AG04450 (cell line): ENCODE data around the gene WDR64. TPM values are rescaled to one million over a fixed set of nuclear protein-coding genes. Genes with fewer than 3 reads are reported as not detected.

ENCODE experiments used
- CTCF ChIA-PET: fragments of 300-600, 350-600 bp; formaldehyde crosslinking; extraction: SDS; loops from one replicate; lab custom pipeline; 2022; ENCODE audit warnings: antibody characterized with exemption, inconsistent platforms; lab: Charles Lee
- POLR2A ChIA-PET: fragments of 350-600 bp; formaldehyde crosslinking; extraction: SDS; loops from one replicate; lab custom pipeline; 2021; ENCODE audit warnings: antibody characterized with exemption, inconsistent platforms; lab: Yijun Ruan, JAX
- DNase-seq: peaks from one replicate; pipeline ENCODE4 v3.0.0-alpha.2; 2011; ENCODE audit warnings: low read depth, low spot score
- H3K27ac ChIP-seq: one replicate; pipeline ENCODE4 v1.5.1; 2012; ENCODE audit warnings: low read depth, low read length, control low read depth
- H3K27me3 ChIP-seq: one replicate; pipeline ENCODE4 v1.6.0; 2012; ENCODE audit warnings: low read length; ENCODE audit not compliant: control insufficient read depth, insufficient read depth
- H3K4me3 ChIP-seq: 2 replicates; pipeline ENCODE4 v1.5.1; 2011; ENCODE audit warnings: mild to moderate bottlenecking, low read depth, low read length, control low read depth
- H3K9me3 ChIP-seq: 2 replicates; pipeline ENCODE4 v1.5.1; 2012; ENCODE audit warnings: low read length; ENCODE audit not compliant: control insufficient read depth, insufficient read depth
- CTCF ChIP-seq: IDR thresholded peaks from 2 replicates; pipeline ENCODE4 v1.5.1; 2011; ENCODE audit warnings: low read depth, low read length, control low read depth, inconsistent platforms
- polyA plus RNA-seq: library from polyadenylated mRNA; depleted of rRNA; stranded (reverse); fragments of >200 nt; gene quantifications from 2 replicates; pipeline ENCODE4 v1.2.3, GENCODE V29; 2011

The WDR64 gene
- polyA plus RNA-seq, 1 experiment, result not detected

GRCh38 chr1:241638909-241639622 is 13.0 kb upstream of the WDR64 start:
- Histone ChIP-seq H3K27me3 (no peaks in the 10 kb centered on the region), H3K4me3 (peak overlapping the region; percentile 95), H3K27ac (no peak overlapping the region), H3K9me3 (no peaks in the 10 kb centered on the region; the same call in 1 of the 2 replicates)
- no peak for DNase-seq
- TF ChIP-seq CTCF, result no peak
- ChIA-PET POLR2A (no interaction called here), CTCF (interaction anchor here (0.8 to 0.9 kb wide), 2 partner anchors 13 to 28 kb away, joined by 3 to 5 read pairs; no protein-coding TSS in a partner anchor)

GRCh38 chr1:241639623-241640148 is 12.4 kb upstream of the WDR64 start:
- Histone ChIP-seq H3K27me3 (no peaks in the 10 kb centered on the region), H3K4me3 (peak overlapping the region; percentile 95), H3K9me3 (no peaks in the 10 kb centered on the region; the same call in 1 of the 2 replicates), H3K27ac (peak overlapping the region; percentile 77)
- CTCF ChIA-PET, result interaction anchor here (1.3 to 2.8 kb wide), 2 partner anchors 14 to 28 kb away, joined by 4 to 23 read pairs; no protein-coding TSS in a partner anchor
- POLR2A ChIA-PET, result interaction anchor here (1.2 to 1.5 kb wide), 2 partner anchors 178 to 198 kb away, joined by 4 to 6 read pairs; no protein-coding TSS in a partner anchor
- TF ChIP-seq CTCF, result no peak
- no peak for DNase-seq

- POLR2A ChIA-PET, result interaction anchor here (0.6 to 1.5 kb wide), 7 partner anchors 13 to 1406 kb away, joined by 3 to 7 read pairs (median 4); partner anchors contain the start of gene EXO1
- Histone ChIP-seq H3K9me3 (no peaks in the 10 kb centered on the region; the same call in 1 of the 2 replicates), H3K4me3 (peak within 1 kb of the TSS; percentile 95), H3K27me3 (no peaks in the 10 kb centered on the region), H3K27ac (peak within 1 kb of the TSS; percentile 77)
- no peak for TF ChIP-seq CTCF
- CTCF ChIA-PET, result interaction anchor here (1.0 to 2.8 kb wide), 4 partner anchors 13 to 185 kb away, joined by 4 to 23 read pairs (median 4); no protein-coding TSS in a partner anchor
- DNase-seq, result peak; percentile 57
Measured at GRCh38 chr1:241640149-241640866, 11.8 kb upstream of the WDR64 start, which contains the start of the genes CHML and OPN3. TSS of gene CHML (minus strand) at chr1:241640369. CDS start at chr1:241635766, 4,603 bp downstream. TSS of gene OPN3 (minus strand) at chr1:241640369. CDS start at chr1:241640254, 115 bp downstream.

- DNase-seq, result no peak
- ChIA-PET CTCF (interaction anchor here (0.7 to 2.8 kb wide), 5 partner anchors 14 to 1647 kb away, joined by 3 to 23 read pairs (median 4); no protein-coding TSS in a partner anchor), POLR2A (interaction anchor here (0.6 to 1.5 kb wide), 6 partner anchors 14 to 838 kb away, joined by 3 to 7 read pairs (median 4); partner anchors contain the start of gene EXO1)
- Histone ChIP-seq H3K9me3 (no peaks in the 10 kb centered on the region; the same call in 1 of the 2 replicates), H3K4me3 (no peak overlapping the region; the same call in 1 of the 2 replicates), H3K27me3 (no peaks in the 10 kb centered on the region), H3K27ac (no peak overlapping the region)
- no peak for TF ChIP-seq CTCF
Measured at GRCh38 chr1:241640867-241641622, 11.0 kb upstream of the WDR64 start.
